NCI-H446 treated with DMSO at 0.1 percent for 48 hours (cell line): ENCODE measurements around the gene ZNF429.
"Not testable (repeated sequence)": the region's sequence is repeated elsewhere in the genome, so short reads cannot be mapped to it uniquely, and the experiment has no call there.

Experiments used
- DNase-seq: peaks from one replicate; lab custom pipeline; 2025; lab: John Stamatoyannopoulos, UW

The ZNF429 gene

GRCh38 chr19:21519488-21519887 is 14.1 kb downstream of the ZNF429 start:
- DNase-seq, result no peak

GRCh38 chr19:21532904-21533303 is 27.5 kb downstream of the ZNF429 start:
- DNase-seq, result no peak

- DNase-seq, result not testable (repeated sequence)
Observed at GRCh38 chr19:21536741-21537290, 31.4 kb downstream of the ZNF429 start.

DNA sequence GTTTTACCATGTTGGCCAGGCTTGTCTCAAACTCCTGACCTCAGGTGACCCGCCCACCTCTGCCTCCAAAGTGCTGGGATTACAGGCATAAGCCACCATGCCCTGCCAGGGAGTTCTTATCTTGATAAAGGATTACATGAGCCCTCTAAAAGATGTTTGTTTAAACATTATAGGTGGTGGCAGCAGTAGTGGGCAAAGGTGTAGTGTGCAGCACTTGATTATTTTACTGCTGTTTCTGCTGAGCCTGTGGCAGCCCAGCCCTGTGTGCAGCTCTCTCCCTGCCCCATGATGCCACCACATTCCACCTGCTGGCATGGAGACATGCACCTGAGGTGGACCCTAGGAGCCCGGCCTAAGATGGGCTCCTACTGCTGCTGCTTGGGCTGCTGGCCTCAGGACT is 54.0 kb downstream of the ZNF429 start:
- DNase-seq, result no peak

DNA sequence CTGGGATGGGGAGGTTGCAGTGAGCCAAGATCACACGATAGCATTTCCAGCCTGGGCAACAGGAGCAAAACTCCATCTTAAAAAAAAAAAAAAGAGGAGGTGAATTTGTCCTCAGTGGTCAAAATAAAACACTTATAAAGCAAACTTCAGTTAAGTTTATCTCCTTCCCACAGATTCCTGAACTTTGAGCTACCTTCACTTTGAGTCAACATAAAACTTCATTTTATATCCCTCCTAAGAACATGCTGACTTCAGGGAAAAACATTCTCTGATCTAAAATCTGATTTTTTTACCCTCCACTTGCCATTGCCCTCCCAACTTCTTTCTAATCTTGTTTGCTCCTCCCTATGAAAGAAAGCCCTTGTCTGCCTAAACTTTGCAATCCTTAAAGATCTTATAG is 59.0 kb downstream of the ZNF429 start:
- DNase-seq, result no peak

DNA sequence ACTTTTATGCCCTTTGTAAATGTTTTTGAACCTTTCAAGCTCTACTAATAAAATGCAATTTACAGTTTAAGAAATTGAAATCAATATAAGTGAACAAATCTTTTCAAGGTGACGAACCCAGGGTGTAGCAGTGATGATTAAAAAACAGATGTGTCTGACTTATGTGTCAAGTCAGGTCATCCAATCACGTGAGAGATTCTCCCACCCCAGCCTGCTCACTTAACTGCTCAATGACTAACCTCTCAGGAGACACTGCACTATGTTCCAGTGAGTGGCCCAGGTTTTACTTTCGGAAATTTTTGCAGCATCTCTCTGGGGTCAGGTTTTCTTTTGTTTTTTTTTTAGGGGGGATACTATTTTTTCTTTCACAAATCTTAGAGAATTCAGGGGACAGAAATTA is 60.7 kb downstream of the ZNF429 start:
- no peak for DNase-seq

DNA sequence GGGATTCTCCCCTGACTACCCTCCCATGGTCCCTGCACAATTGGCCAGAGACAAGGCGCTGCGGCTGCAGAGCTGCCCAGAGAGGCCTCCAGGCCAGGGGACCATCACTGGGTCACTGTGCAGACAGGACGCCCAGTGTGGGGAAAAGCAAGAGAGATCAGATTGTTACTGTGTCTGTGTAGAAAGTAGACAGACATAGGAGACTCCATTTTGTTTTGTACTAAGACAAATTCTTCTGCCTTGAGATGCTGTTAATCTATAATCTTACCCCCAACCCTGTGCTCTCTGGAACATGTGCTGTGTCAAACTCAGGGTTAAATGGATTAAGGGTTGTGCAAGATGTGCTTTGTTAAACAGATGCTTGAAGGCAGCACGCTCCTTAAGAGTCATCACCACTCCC is 62.4 kb downstream of the ZNF429 start:
- DNase-seq, result not testable (repeated sequence)

DNA sequence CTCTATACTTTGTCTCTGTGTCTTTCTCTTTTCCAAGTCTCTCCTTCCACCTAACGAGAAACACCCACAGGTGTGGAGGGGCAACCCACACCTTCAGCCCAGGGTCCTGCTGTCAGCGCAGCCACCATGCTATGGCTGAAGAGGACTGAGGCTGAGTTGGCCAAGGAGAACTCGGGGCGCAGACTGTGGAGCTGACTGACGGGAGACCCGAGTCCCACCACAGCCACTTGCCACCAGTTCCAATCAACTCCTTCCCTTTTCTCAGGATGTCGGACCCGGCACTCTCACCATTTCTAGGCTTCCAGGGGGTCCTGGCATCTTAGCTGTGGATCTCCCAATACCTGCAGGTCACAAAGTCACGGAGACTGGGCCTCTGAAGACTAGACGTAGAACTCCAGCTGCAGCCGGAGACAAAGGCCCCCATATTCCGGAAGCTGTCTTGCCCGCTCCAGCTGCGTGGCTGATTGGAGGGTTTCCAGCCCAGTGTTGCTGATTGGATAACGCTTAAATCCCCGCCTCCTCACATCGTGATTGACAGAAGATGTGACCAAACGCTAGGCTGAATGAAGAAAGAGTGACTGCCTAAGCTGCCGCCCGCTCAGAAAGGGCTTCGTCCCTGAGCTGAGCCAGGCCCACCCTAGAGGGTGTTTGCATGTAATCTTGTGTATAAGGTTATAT is 63.6 kb downstream of the ZNF429 start:
- DNase-seq, result no peak

DNA sequence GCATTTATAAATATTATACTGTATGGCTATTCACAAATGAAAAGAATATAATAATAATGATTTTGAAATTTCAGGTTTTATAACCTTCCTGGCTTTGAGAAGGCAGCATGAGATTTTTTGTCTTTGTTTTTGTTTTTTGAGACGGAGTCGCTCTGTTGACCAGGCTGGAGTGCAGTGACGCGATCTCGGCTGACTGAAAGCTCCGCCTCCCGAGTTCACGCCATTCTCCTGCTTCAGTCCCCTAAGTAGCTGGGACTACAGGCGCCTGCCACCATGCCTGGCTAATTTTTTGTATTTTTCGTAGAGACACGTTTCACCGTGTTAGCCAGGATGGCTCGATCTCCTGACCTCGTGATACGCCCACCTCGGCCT is 64.1 kb downstream of the ZNF429 start:
- DNase-seq, result no peak

- no peak for DNase-seq
Observed at GRCh38 chr19:21571316-21571715, 65.9 kb downstream of the ZNF429 start.

GRCh38 chr19:21574607-21575006 is 69.2 kb downstream of the ZNF429 start:
- no peak for DNase-seq

- DNase-seq, result no peak
Observed at GRCh38 chr19:21576481-21576880, 71.1 kb downstream of the ZNF429 start.

- no peak for DNase-seq
Observed at GRCh38 chr19:21580101-21580500, 74.7 kb downstream of the ZNF429 start.

GRCh38 chr19:21580818-21581217 is 75.4 kb downstream of the ZNF429 start:
- DNase-seq, result no peak

GRCh38 chr19:21581646-21582240 is 76.3 kb downstream of the ZNF429 start:
- DNase-seq, result no peak

DNA sequence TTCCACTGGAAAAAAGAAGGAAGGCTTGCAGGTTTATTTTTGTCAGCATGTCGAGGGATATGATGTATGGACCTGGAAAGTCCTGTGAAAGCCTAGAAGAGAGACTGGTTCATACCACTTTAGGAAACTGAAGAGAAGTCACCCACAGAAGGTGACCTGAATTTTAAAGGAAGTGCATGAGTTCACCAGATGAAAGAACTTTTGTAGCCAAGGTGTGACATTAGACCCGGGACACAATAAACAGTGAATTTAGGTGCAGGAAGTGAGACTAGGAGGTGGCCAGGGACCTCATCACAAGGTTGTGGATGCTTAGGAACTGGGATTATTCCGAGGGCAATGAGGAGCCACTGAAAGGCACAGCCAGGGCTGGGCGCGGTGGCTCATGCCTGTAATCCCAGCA is 79.1 kb downstream of the ZNF429 start:
- no peak for DNase-seq

DNA sequence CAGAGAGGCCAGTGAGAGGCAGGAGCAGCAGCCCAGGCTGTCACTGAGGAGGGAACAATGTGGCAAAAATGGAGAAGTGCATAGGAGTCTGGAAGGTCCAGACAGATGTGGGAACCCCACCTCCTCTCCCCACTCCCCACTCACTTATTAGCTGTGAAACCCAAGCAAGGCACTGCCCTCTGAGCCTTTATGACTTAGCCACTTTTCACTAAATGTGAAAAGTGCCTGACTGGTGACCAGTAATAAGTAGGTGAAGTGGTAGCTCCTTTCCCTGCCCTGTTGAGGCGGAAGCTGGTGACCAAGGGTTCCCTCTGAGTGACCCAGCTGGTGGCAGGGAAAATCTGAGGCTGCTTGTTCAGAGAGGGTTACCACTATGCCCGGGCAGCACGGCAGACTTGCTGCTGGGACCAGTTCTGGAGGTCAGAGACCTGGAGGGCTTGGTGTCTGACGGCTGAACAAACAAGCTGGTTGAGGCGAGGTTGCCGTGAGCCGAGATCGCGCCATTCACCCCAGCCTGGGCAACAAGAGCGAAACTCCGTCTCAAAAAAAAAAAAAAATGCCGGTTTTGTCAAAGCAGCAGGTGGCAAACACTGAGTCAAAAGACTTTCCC is 80.0 kb downstream of the ZNF429 start:
- DNase-seq, result no peak

DNA sequence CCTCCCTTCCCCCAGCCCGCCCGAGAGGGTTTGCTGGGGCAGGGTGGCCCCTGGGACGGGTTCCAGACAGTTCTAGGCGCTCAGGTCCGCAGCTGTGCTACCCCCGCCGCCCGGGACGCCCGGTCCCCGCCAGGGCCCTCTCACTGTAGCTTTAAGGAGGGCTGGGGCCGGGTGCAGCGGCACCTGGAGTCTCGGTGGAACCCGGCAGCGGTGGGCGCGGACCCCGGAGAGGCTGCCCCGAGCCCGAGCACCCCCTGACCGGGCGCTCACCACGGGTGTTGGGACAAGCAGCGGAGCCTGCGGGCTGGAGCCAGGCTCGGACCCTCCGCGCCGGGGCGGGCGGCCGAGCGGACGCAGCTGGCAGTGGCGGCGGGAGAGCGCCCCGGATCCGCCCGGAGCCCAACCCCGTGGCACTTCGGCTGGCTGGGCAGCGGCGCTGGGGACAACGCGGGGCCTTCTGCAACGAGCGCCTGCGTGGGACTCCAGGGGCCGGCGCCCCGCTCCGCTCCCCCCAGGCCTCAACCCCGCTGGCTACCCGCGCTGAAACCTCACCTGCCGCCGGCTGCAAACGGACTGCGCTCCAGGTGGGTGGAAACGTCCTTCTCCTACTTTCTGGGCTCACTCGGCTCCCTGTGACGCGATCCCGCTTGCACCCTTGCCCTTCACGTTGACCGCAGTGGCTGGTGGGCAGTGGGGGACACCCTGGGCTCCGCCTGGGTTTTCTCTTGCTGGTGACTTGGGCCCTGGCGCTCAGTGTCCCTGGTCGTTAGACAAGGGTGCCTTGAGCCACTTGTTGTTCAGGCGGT is 81.1 kb downstream of the ZNF429 start:
- no peak for DNase-seq

- DNase-seq, result no peak
Observed at GRCh38 chr19:21587117-21587461, 81.7 kb downstream of the ZNF429 start.

- DNase-seq, result no peak
Observed at GRCh38 chr19:21587549-21587948, 82.1 kb downstream of the ZNF429 start.

DNA sequence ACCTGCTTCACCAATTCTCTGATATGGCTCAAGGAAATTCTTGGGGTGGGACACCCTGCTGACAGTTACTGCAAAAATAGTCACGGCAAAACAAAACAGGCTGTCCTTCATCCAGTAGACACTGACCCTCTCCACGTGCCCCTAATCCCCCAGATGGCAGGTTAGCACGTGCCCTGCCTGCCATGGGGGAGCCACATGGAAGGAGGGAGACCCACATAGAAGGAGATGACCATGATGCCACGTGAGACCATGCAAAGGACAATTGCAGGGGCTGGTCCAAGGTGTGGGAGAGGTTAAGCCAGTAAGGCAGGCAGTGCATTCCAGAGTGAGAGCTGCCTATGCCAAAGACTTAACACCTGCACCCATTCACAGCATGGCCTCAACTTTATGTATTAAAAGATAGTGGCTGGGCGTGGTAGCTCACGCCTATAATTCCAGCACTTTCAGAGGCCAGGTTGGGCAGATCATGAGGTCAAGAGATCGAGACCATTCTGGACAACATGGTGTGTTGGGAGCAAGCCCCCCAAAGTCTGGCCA is 82.7 kb downstream of the ZNF429 start:
- no peak for DNase-seq

- DNase-seq, result no peak
Observed at GRCh38 chr19:21590867-21591266, 85.5 kb downstream of the ZNF429 start.
